C4-2B (cell line): ENCODE measurements around the gene KIAA1549.

ENCODE experiments used
- H3K27ac ChIP-seq: fragments of 450-650 bp; 2 replicates; pipeline ENCODE4 v1.5.1; 2017
- CTCF ChIP-seq: fragments of 450-650 bp; conservative IDR thresholded peaks from 2 replicates; pipeline ENCODE4 v1.5.1; 2017; ENCODE audit warnings: mild to moderate bottlenecking
- ZFX ChIP-seq: fragments of 450-650 bp; IDR thresholded peaks from 2 replicates; pipeline ENCODE4 v1.6.1; 2017

Gene KIAA1549

DNA sequence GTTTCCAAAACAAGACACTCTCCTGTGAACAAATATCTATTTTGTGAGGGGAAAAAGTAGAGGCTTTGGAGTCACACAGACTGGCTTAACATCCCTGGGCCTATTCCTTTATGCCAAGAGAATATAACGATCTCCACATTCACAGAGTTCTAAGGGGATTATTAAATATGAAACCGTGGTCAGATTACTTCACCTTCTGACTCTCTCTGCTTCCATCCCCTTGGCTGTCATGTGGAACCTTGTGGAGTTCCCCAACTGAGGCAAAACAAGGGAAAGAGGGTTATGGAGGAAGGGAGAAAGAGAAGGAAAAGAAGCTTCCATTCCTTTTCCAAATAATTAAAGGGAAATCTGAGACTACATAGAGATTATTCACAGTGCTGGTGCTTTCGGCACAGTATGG lies 127.7 kb downstream of the KIAA1549 start:
- TF ChIP-seq ZFX (no peak), CTCF (no peak)

DNA sequence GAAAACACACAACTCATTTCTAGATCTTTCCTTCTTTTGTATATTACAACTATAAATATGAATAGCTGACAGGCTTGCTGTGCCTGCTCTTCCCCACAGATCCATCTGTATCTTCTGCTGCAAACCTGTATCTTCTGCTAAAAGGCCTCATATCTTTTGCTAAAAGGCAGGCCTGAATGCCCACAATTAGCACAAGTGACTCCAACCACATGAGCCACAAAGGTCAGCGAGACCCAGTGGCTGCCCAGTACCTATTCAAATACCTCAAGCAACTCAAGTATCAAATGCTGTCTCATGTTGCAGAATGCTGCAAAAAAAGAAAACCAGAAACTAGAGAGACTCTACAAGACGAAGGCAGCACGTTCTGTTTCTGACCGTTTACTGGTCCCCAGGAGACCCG lies 128.7 kb downstream of the KIAA1549 start:
- TF ChIP-seq ZFX (no peak), CTCF (no peak)
- no peak overlapping the region for H3K27ac ChIP-seq

More for the DNA sequence above, 127.7 kb downstream of the KIAA1549 start:
- H3K27ac ChIP-seq, result no peak overlapping the region

- no peak for TF ChIP-seq ZFX
- TF ChIP-seq CTCF, result no peak
- H3K27ac ChIP-seq, result no peak overlapping the region
Measured at GRCh38 chr7:138849701-138850100, 131.5 kb downstream of the KIAA1549 start.

GRCh38 chr7:138848056-138848980 lies 132.9 kb downstream of the KIAA1549 start:
- TF ChIP-seq ZFX (no peak), CTCF (no peak)
- no peak overlapping the region for H3K27ac ChIP-seq

- H3K27ac ChIP-seq, result no peak overlapping the region
- no peak for TF ChIP-seq ZFX
- TF ChIP-seq CTCF, result no peak
Measured at GRCh38 chr7:138845711-138846110, 135.5 kb downstream of the KIAA1549 start.

GRCh38 chr7:138843632-138844580 lies 137.3 kb downstream of the KIAA1549 start:
- no peak overlapping the region for H3K27ac ChIP-seq
- TF ChIP-seq CTCF, result no peak
- no peak for TF ChIP-seq ZFX
